ENCODE data around the gene SSBP2. TPM values are rescaled to one million over a fixed set of nuclear protein-coding genes. Genes with fewer than 3 reads are reported as not detected.
"Not testable (repeated sequence)": the region's sequence is repeated elsewhere in the genome, so short reads cannot be mapped to it uniquely, and the experiment has no call there.

Gene SSBP2
- total and polyA plus RNA-seq, 4 donors = 36.2 to 92.0 (median 67.3) TPM

DNA sequence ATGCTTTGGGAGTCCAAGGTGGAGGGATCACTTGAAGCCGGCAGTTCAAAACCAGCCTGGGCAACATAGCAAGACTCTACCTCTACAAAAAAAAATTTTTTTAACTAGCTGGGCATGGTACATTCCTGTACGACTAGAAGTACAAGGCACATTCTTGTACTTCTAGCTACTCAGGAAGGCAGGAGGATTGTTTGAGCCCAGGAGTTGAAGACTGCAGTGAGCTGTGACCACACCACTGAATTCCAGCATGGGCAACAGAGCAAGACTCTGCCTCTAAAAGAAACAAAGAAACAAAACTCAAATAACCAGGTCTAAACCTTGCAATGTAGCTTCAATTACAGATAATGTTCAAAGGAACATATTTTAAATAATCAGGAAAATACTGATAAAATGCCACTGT, 56.2 kb downstream of the SSBP2 start:
- Histone ChIP-seq H3K36me3 (ENCODE audit: control insufficient read depth in 1 of 2, insufficient read depth in 2 of 2, low read length in 1 of 2) (peaks cover 0 to 2% of the 10 kb centered on the region in 2 donors), H3K27me3 (ENCODE audit: control insufficient read depth in 1 of 2, insufficient read depth in 2 of 2, low read length in 1 of 2) (no peaks in the 10 kb centered on the region), H3K27ac (ENCODE audit: low read depth in 1 of 2, low read length in 2 of 2) (no peak overlapping the region), H3K4me1 (ENCODE audit: control insufficient read depth in 1 of 2, insufficient read depth in 2 of 2, low read length in 2 of 2) (no peaks in the 10 kb centered on the region), H3K9me3 (ENCODE audit: control insufficient read depth, low read length) (no peaks in the 10 kb centered on the region), H3K4me3 (ENCODE audit: low read length in 2 of 2) (no peak overlapping the region)
- DNase-seq = no peak
- no peak for ATAC-seq (ENCODE audit: low FRiP score)
- WGBS, 2 donors = 85 to 86% methylated on average over 2 of the region's 2 CpGs
- intact Hi-C loops (cut with DNase I) = no loop called here

DNA sequence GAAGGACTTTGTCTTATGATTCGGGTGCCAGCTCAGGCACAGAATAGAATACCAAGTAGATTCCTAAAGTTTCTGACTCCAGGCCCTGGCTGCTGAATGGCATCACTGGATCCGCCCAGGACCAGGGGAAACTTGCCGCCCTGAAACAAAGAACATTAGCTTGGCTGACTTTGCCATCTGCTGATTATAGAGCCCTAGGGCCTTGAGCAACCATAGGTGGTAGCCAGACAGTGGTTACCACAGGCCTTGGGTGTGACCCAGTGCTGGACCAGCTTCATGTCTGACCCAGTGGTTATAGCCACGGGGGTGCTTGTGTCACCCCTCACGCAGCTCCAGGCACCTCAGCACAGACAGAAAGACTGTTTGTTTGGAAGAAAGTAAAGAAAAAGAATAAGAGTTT, 62.7 kb downstream of the SSBP2 start:
- no peak for ATAC-seq (ENCODE audit: low FRiP score)
- no peak for DNase-seq
- Histone ChIP-seq H3K27ac (ENCODE audit: low read depth in 1 of 2, low read length in 2 of 2) (no peak overlapping the region), H3K27me3 (ENCODE audit: control insufficient read depth in 1 of 2, insufficient read depth in 2 of 2, low read length in 1 of 2) (no peaks in the 10 kb centered on the region), H3K4me3 (ENCODE audit: low read length in 2 of 2) (no peak overlapping the region), H3K36me3 (ENCODE audit: control insufficient read depth in 1 of 2, insufficient read depth in 2 of 2, low read length in 1 of 2) (peaks cover 0 to 2% of the 10 kb centered on the region in 2 donors), H3K9me3 (ENCODE audit: control insufficient read depth, low read length) (no peaks in the 10 kb centered on the region), H3K4me1 (ENCODE audit: control insufficient read depth in 1 of 2, insufficient read depth in 2 of 2, low read length in 2 of 2) (no peaks in the 10 kb centered on the region)
- intact Hi-C loops (cut with DNase I) = no loop called here
- WGBS, 2 donors = 96 to 98% methylated on average over 5 of the region's 5 CpGs

DNA sequence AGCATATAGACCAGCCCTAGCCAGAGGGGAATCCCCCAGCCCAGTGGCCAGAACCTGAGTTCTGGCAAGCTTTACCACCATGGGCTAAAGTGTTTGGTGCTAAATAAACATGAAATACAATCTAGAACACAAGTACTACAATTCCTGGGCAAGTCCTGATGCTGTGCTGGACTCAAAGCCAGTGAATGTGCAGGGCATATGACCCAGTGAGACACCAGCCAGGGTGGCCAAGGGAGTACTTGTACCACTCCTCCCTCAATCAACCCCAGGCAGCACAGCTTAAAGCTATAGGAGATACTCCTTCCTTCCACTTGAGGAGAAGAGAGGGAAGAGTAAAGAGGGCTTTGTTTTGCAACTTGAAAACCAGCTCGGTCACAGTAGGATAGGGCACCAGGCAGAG, 63.6 kb downstream of the SSBP2 start:
- intact Hi-C loops (cut with DNase I) = no loop called here
- ATAC-seq (ENCODE audit: low FRiP score) = no peak
- 94 to 96% methylated on average over 1 of the region's 1 CpG for WGBS, 2 donors
- H3K4me3 ChIP-seq (ENCODE audit: low read length in 2 of 2) = no peak overlapping the region
- H3K9me3 ChIP-seq (ENCODE audit: control insufficient read depth, low read length) = no peaks in the 10 kb centered on the region
- no peak for DNase-seq
- H3K4me1 ChIP-seq (ENCODE audit: control insufficient read depth in 1 of 2, insufficient read depth in 2 of 2, low read length in 2 of 2) = no peaks in the 10 kb centered on the region
- peaks cover 0 to 2% of the 10 kb centered on the region in 2 donors for H3K36me3 ChIP-seq (ENCODE audit: control insufficient read depth in 1 of 2, insufficient read depth in 2 of 2, low read length in 1 of 2)
- no peaks in the 10 kb centered on the region for H3K27me3 ChIP-seq (ENCODE audit: control insufficient read depth in 1 of 2, insufficient read depth in 2 of 2, low read length in 1 of 2)
- H3K27ac ChIP-seq (ENCODE audit: low read depth in 1 of 2, low read length in 2 of 2) = no peak overlapping the region

DNA sequence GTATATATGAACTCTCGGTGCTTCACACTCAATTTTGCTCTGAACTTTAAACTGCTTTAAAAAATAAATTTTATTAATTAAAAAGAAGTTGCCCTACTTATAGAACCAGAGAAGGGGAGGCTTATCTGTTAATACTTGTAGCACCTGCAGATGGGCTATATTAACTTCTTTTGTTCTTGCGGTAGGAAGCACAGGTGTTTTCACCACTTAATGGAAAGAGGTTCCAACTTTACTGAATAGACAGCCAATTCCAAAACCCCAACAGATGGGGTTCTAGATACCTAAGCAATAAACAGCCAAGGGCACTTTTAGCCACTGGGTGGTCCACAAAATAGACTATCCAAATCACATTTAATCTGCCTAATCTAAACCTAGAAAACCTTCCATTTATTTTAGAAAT, 65.4 kb downstream of the SSBP2 start:
- no peaks in the 10 kb centered on the region for H3K27me3 ChIP-seq (ENCODE audit: control insufficient read depth in 1 of 2, insufficient read depth in 2 of 2, low read length in 1 of 2)
- 96 to 100% methylated on average over 2 of the region's 2 CpGs for WGBS, 2 donors
- no peak overlapping the region for H3K27ac ChIP-seq (ENCODE audit: low read depth in 1 of 2, low read length in 2 of 2)
- H3K9me3 ChIP-seq (ENCODE audit: control insufficient read depth, low read length) = no peaks in the 10 kb centered on the region
- H3K4me3 ChIP-seq (ENCODE audit: low read length in 2 of 2) = no peak overlapping the region
- ATAC-seq (ENCODE audit: low FRiP score) (no peak), DNase-seq (no peak)
- no peaks in the 10 kb centered on the region for H3K4me1 ChIP-seq (ENCODE audit: control insufficient read depth in 1 of 2, insufficient read depth in 2 of 2, low read length in 2 of 2)
- intact Hi-C loops (cut with DNase I) = no loop called here
- peaks cover 0 to 2% of the 10 kb centered on the region in 2 donors for H3K36me3 ChIP-seq (ENCODE audit: control insufficient read depth in 1 of 2, insufficient read depth in 2 of 2, low read length in 1 of 2)

DNA sequence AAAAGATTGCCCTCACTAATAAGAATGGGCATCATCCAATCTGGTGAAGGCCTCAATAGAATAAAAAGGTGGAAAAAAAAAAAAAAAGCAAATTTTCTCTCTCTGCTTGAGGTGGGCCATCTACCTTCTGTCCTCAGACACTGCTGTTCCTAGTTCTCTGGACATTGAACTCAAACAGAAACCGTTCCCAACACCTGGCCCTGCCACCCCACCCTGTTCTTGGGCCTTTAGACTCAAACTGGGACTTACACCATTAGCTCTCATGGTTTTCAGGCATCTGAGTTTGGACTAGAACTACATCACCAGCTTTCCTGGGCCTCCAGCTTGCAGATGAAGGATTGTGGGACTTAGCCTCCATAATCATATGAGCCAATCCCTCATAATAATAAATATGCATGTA, 71.0 kb downstream of the SSBP2 start:
- intact Hi-C loops (cut with DNase I) = no loop called here
- WGBS, 2 donors = 97 to 100% methylated on average over 1 of the region's 1 CpG
- H3K27me3 ChIP-seq (ENCODE audit: control insufficient read depth in 1 of 2, insufficient read depth in 2 of 2, low read length in 1 of 2) = no peaks in the 10 kb centered on the region
- no peaks in the 10 kb centered on the region for H3K9me3 ChIP-seq (ENCODE audit: control insufficient read depth, low read length)
- H3K27ac ChIP-seq (ENCODE audit: low read depth in 1 of 2, low read length in 2 of 2) = no peak overlapping the region
- no peak for DNase-seq
- no peaks in the 10 kb centered on the region for H3K4me1 ChIP-seq (ENCODE audit: control insufficient read depth in 1 of 2, insufficient read depth in 2 of 2, low read length in 2 of 2)
- no peak overlapping the region for H3K4me3 ChIP-seq (ENCODE audit: low read length in 2 of 2)
- H3K36me3 ChIP-seq (ENCODE audit: control insufficient read depth in 1 of 2, insufficient read depth in 2 of 2, low read length in 1 of 2) = no peaks in the 10 kb centered on the region
- no peak for ATAC-seq (ENCODE audit: low FRiP score)

DNA sequence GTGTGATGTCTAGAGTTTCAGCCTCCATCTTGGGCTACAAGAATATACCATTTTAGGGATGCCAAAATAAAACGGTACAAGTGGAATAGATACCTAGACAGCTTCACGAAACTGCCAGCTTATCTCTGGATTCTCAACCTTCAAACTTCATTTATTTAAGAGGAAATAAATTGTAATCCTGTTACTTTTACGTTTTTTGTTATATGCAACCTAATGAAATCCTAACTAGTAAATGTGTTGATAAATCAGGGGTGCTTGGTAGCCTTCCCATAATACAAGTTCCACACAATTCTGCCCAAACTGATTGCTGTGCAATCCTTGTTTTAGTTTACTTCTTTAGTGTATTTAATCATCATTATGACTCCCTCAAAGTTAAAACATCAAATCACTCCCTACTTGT, 75.5 kb downstream of the SSBP2 start:
- WGBS, 2 donors = 80 to 84% methylated on average over 3 of the region's 3 CpGs
- DNase-seq (no peak), ATAC-seq (ENCODE audit: low FRiP score) (no peak)
- H3K27ac ChIP-seq (ENCODE audit: low read depth in 1 of 2, low read length in 2 of 2) = no peak overlapping the region
- H3K36me3 ChIP-seq (ENCODE audit: control insufficient read depth in 1 of 2, insufficient read depth in 2 of 2, low read length in 1 of 2) = no peaks in the 10 kb centered on the region
- intact Hi-C loops (cut with DNase I) = no loop called here
- no peaks in the 10 kb centered on the region for H3K9me3 ChIP-seq (ENCODE audit: control insufficient read depth, low read length)
- peaks cover 0 to 2% of the 10 kb centered on the region in 2 donors for H3K4me1 ChIP-seq (ENCODE audit: control insufficient read depth in 1 of 2, insufficient read depth in 2 of 2, low read length in 2 of 2)
- H3K4me3 ChIP-seq (ENCODE audit: low read length in 2 of 2) = no peak overlapping the region
- no peaks in the 10 kb centered on the region for H3K27me3 ChIP-seq (ENCODE audit: control insufficient read depth in 1 of 2, insufficient read depth in 2 of 2, low read length in 1 of 2)

DNA sequence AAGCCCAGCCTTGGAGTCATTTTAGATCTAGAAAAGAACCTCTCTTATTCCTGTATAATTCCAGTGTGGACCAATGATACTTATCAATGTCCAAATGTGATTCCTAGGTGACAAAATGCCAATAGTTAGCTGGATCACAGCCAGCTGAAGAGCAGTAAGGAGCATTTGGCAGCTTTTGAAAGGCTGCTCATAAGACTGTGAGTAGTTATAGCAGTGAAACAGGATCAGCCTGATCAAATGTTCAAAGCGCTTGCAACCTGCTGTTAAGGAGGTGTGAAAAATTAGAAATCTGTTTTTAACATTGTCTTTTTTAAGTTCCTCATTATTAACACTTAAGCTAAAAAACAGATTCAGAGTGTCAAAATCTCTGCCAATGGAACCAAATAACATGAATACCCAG, 85.1 kb downstream of the SSBP2 start:
- H3K4me1 ChIP-seq (ENCODE audit: control insufficient read depth in 1 of 2, insufficient read depth in 2 of 2, low read length in 2 of 2) = peaks cover 0 to 4% of the 10 kb centered on the region in 2 donors
- WGBS, 2 donors = 96 to 100% methylated on average over 1 of the region's 1 CpG
- H3K36me3 ChIP-seq (ENCODE audit: control insufficient read depth in 1 of 2, insufficient read depth in 2 of 2, low read length in 1 of 2) = no peaks in the 10 kb centered on the region
- no peak for DNase-seq
- H3K27me3 ChIP-seq (ENCODE audit: control insufficient read depth in 1 of 2, insufficient read depth in 2 of 2, low read length in 1 of 2) = no peaks in the 10 kb centered on the region
- H3K9me3 ChIP-seq (ENCODE audit: control insufficient read depth, low read length) = no peaks in the 10 kb centered on the region
- ATAC-seq (ENCODE audit: low FRiP score) = no peak
- no peak overlapping the region for H3K4me3 ChIP-seq (ENCODE audit: low read length in 2 of 2)
- intact Hi-C loops (cut with DNase I) = no loop called here
- H3K27ac ChIP-seq (ENCODE audit: low read depth in 1 of 2, low read length in 2 of 2) = no peak overlapping the region

DNA sequence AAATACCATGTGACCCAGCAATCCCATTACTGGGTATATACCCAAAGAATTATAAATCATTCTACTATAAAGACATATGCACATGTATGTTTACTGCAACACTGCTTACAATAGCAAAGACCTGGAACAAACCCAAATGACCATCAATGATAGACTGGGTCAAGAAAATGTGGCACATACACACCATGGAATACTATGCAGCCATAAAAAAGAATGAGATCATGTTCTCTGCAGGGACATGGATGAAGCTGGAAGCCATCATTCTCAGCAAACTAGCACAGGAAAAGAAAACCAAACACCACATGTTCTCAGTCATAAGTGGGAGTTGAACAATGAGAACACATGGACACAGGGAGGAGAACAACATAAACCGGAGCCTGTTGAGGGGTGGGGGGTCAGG, 90.3 kb downstream of the SSBP2 start:
- intact Hi-C loops (cut with DNase I); H3K4me3 ChIP-seq (ENCODE audit: low read length in 2 of 2); ATAC-seq (ENCODE audit: low FRiP score); H3K4me1 ChIP-seq (ENCODE audit: control insufficient read depth in 1 of 2, insufficient read depth in 2 of 2, low read length in 2 of 2); DNase-seq; H3K27ac ChIP-seq (ENCODE audit: low read depth in 1 of 2, low read length in 2 of 2); H3K9me3 ChIP-seq (ENCODE audit: control insufficient read depth, low read length); H3K36me3 ChIP-seq (ENCODE audit: control insufficient read depth in 1 of 2, insufficient read depth in 2 of 2, low read length in 1 of 2); H3K27me3 ChIP-seq (ENCODE audit: control insufficient read depth in 1 of 2, insufficient read depth in 2 of 2, low read length in 1 of 2): not testable (repeated sequence)
- WGBS, 2 donors = 96 to 100% methylated on average over 1 of the region's 1 CpG

DNA sequence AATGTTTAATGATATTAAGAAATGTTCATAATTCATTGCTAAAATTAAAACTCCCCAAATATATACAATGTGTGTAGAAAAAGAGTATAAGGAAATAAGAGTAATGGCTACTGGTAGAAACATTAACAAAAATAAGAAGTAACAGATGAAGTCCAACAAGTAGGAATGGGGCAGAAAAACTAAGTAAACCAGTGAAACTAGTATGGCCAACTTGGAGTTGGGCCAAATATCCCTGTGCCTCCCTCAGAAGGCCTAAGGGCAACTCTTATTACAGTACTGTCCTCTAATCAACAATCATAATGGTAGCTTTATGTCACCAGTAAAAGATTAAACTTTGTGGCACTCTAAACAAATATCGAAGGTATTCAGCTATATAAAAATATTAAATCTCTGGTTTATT, 93.5 kb downstream of the SSBP2 start:
- intact Hi-C loops (cut with DNase I) = no loop called here
- no peaks in the 10 kb centered on the region for H3K9me3 ChIP-seq (ENCODE audit: control insufficient read depth, low read length)
- H3K27ac ChIP-seq (ENCODE audit: low read depth in 1 of 2, low read length in 2 of 2) = no peak overlapping the region
- no peak overlapping the region for H3K4me3 ChIP-seq (ENCODE audit: low read length in 2 of 2)
- WGBS, 2 donors = 81 to 90% methylated on average over 1 of the region's 1 CpG
- H3K4me1 ChIP-seq (ENCODE audit: control insufficient read depth in 1 of 2, insufficient read depth in 2 of 2, low read length in 2 of 2) = no peaks in the 10 kb centered on the region
- H3K36me3 ChIP-seq (ENCODE audit: control insufficient read depth in 1 of 2, insufficient read depth in 2 of 2, low read length in 1 of 2) = no peaks in the 10 kb centered on the region
- DNase-seq (no peak), ATAC-seq (ENCODE audit: low FRiP score) (no peak)
- no peaks in the 10 kb centered on the region for H3K27me3 ChIP-seq (ENCODE audit: control insufficient read depth in 1 of 2, insufficient read depth in 2 of 2, low read length in 1 of 2)
